GM12878 (cell line): ENCODE results near the gene CHRDL2. TPM values are rescaled to one million over a fixed set of nuclear protein-coding genes. Genes with fewer than 3 reads are reported as not detected.

Experiments
- ATAC-seq: fragments of 200-7000 bp; cut with Tn5 transposase; 3 replicates; pipeline ENCODE4 v1.9.1; 2020; ENCODE audit warnings: mild to moderate bottlenecking, moderate library complexity
- BruUV-seq: library from RNA; stranded (reverse); fragments of 400-500 nt; replicated peaks from 2 replicates; lab custom pipeline; 2021; lab: Mats Ljungman, UMichigan
- CTCF ChIA-PET: fragments of 300-600 bp; sonication (Branson Sonifier 250); formaldehyde crosslinking; extraction: SDS; loops from one replicate; lab custom pipeline; 2021; ENCODE audit warnings: inconsistent platforms; lab: Yijun Ruan, JAX
- POLR2A ChIA-PET: fragments of 350-600 bp; formaldehyde crosslinking; extraction: SDS; loops from one replicate; lab custom pipeline; 2021; ENCODE audit warnings: inconsistent platforms; lab: Charles Lee
- RAD21 ChIA-PET: fragments of 300-600 bp; sonication (Branson Sonifier 250); formaldehyde crosslinking; loops from one replicate; lab custom pipeline; 2023; ENCODE audit warnings: antibody characterized with exemption; ENCODE audit not compliant: unreplicated experiment; lab: Charles Lee
- SMC1A ChIA-PET: fragments of 300-600 bp; sonication (Branson Sonifier 250); formaldehyde crosslinking; loops from one replicate; lab custom pipeline; 2023; ENCODE audit not compliant: unreplicated experiment, uncharacterized antibody; lab: Charles Lee
- DNase-seq: peaks from one replicate; pipeline ENCODE4 v3.0.0-alpha.2; 2011; ENCODE audit warnings: low read depth, low spot score
- FAIRE-seq: peaks from 3 replicates; lab custom pipeline; 2011; peaks lifted over from hg19 to GRCh38; lab: Jason Lieb, UNC
- H2AFZ ChIP-seq: 2 replicates; pipeline ENCODE4 v1.6.0; 2011; ENCODE audit warnings: low read depth, low read length, control low read depth; ENCODE audit not compliant: control insufficient read depth
- H3K27ac ChIP-seq: 2 replicates; pipeline ENCODE4 v1.5.1; 2011; ENCODE audit warnings: control low read depth; ENCODE audit not compliant: control insufficient read depth, insufficient read depth
- H3K27me3 ChIP-seq, 2 experiments: replicated peaks in 1 of 2; 2 replicates each; pipeline versions ENCODE4 v1.6.0 to v1.6.1; 2011; ENCODE audit warnings: low read length in 1 of 2; ENCODE audit not compliant: control insufficient read depth in 2 of 2, insufficient read depth in 2 of 2
- H3K36me3 ChIP-seq, 2 experiments: 2 replicates each; pipeline ENCODE4 v1.5.1; 2011; ENCODE audit warnings: low read length in 1 of 2; ENCODE audit not compliant: control insufficient read depth in 2 of 2, insufficient read depth in 2 of 2
- H3K4me1 ChIP-seq: 2 replicates; pipeline ENCODE4 v1.6.1; 2011; ENCODE audit warnings: mild to moderate bottlenecking, low read length, moderate library complexity, mixed read lengths; ENCODE audit not compliant: control insufficient read depth, insufficient read depth
- H3K4me2 ChIP-seq: 2 replicates; pipeline ENCODE4 v1.6.0; 2011; ENCODE audit warnings: control low read depth; ENCODE audit not compliant: control insufficient read depth, insufficient read depth
- H3K4me3 ChIP-seq: fragments of 200-600 bp; sonication (generic); 2 replicates; pipeline ENCODE4 v1.5.1; 2016
- H3K79me2 ChIP-seq: 2 replicates; pipeline ENCODE4 v1.6.0; 2011; ENCODE audit warnings: low read length; ENCODE audit not compliant: control insufficient read depth, insufficient read depth
- H3K9ac ChIP-seq: 2 replicates; pipeline ENCODE4 v1.8.0; 2011; ENCODE audit warnings: low read length, control low read depth, mixed read lengths; ENCODE audit not compliant: control insufficient read depth, insufficient read depth
- H3K9me3 ChIP-seq: replicated peaks from 3 replicates; pipeline ENCODE4 v1.5.1; 2011; ENCODE audit warnings: mild to moderate bottlenecking, low read length; ENCODE audit not compliant: control insufficient read depth, insufficient read depth
- H4K20me1 ChIP-seq: 2 replicates; pipeline ENCODE4 v1.6.0; 2011; ENCODE audit not compliant: control insufficient read depth, insufficient read depth
- BCLAF1 ChIP-seq: fragments of 450-650 bp; IDR thresholded peaks from 2 replicates; pipeline ENCODE4 v1.6.1; 2017; ENCODE audit warnings: antibody characterized with exemption, mild to moderate bottlenecking, moderate library complexity
- CHD2 ChIP-seq: IDR thresholded peaks from 2 replicates; pipeline ENCODE4 v1.6.1; 2011; ENCODE audit warnings: low read depth, low read length, improper control_type of control experiment, borderline replicate concordance
- CHD4 ChIP-seq: fragments of 200-600 bp; sonication (generic); IDR thresholded peaks from 2 replicates; pipeline ENCODE4 v1.6.1; 2016; ENCODE audit warnings: mild to moderate bottlenecking
- IKZF2 ChIP-seq, 2 experiments: fragments of 450-650 bp; IDR thresholded peaks; 2 replicates each; pipeline ENCODE4 v1.6.1; 2017; ENCODE audit warnings: mild to moderate bottlenecking in 2 of 2, moderate library complexity in 2 of 2
- NFYA ChIP-seq: IDR thresholded peaks from 2 replicates; pipeline ENCODE4 v1.6.1; 2011; ENCODE audit warnings: low read depth, mild to moderate bottlenecking, low read length, improper control_type of control experiment, borderline replicate concordance
- NRF1 ChIP-seq: conservative IDR thresholded peaks from 2 replicates; pipeline ENCODE4 v1.6.1; 2011; ENCODE audit warnings: mild to moderate bottlenecking, low read depth, low read length, improper control_type of control experiment
- PAX5 ChIP-seq: IDR thresholded peaks from 2 replicates; pipeline ENCODE4 v1.6.1; 2011; ENCODE audit warnings: low read depth, low read length, borderline replicate concordance
- POU2F2 ChIP-seq: IDR thresholded peaks from 3 replicates; pipeline ENCODE4 v1.6.1; 2011; ENCODE audit warnings: low read depth, mild to moderate bottlenecking, low read length, borderline replicate concordance
- RB1 ChIP-seq: fragments of 450-650 bp; formaldehyde crosslinking; IDR thresholded peaks from 2 replicates; pipeline ENCODE4 v1.6.1; 2017; ENCODE audit warnings: mild to moderate bottlenecking, borderline replicate concordance
- SREBF1 ChIP-seq: IDR thresholded peaks from 2 replicates; pipeline ENCODE4 v1.6.1; 2012; ENCODE audit warnings: mild to moderate bottlenecking, low read length
- TBL1XR1 ChIP-seq: IDR thresholded peaks from 2 replicates; pipeline ENCODE4 v1.6.1; 2012; ENCODE audit warnings: low read depth, low read length, improper control_type of control experiment
- TCF7 ChIP-seq: IDR thresholded peaks from 2 replicates; pipeline ENCODE4 v1.6.1; 2014; ENCODE audit warnings: antibody characterized with exemption, borderline replicate concordance
- ZNF207 ChIP-seq: fragments of 450-650 bp; IDR thresholded peaks from 2 replicates; pipeline ENCODE4 v1.6.1; 2014; ENCODE audit warnings: antibody characterized with exemption, mild to moderate bottlenecking, borderline replicate concordance
- ZNF24 ChIP-seq: fragments of 450-650 bp; IDR thresholded peaks from 2 replicates; pipeline ENCODE4 v1.6.1; 2017; ENCODE audit warnings: antibody characterized with exemption, mild to moderate bottlenecking
- WGBS: methylation state at CpG from one replicate; pipeline ENCODE4 v1.1.6; 2016; ENCODE audit warnings: low lambda C conversion rate; ENCODE audit not compliant: insufficient replicate concordance, insufficient coverage; ENCODE audit errors: missing lambda C conversion rate; 5-methylcytosine and 5-hydroxymethylcytosine counted together
- in situ Hi-C: fragments of 300-500 bp; cut with MboI; formaldehyde crosslinking; loops from 9 replicates; pipeline ENCODE4 v1.14.3; 2018; ENCODE audit warnings: mixed read lengths
- intact Hi-C: fragments of 100-400 bp; cut with micrococcal nuclease; formaldehyde crosslinking; loops from one replicate; pipeline ENCODE4 v1.14.2; 2022; ENCODE audit not compliant: unreplicated experiment
- polyA plus RNA-seq, 11 experiments: library from polyadenylated mRNA; depleted of rRNA in 4 of 11; unstranded in 6 of 11; stranded (reverse) in 5 of 11; fragments of >200 nt; fragmentation: Nextera tagmentation in 4 of 11; fragmentation: Illumina TruSeq in 1 of 11; extraction: Ambion mirVana in 4 of 11; extraction: Trizol in 1 of 11; gene quantifications; 1 replicate in 1 of 11; 2 replicates in 10 of 11; pipeline versions ENCODE4 v1.2.1 to v1.2.3, GENCODE V29; 2011 to 2016; ENCODE audit warnings: inconsistent platforms in 2 of 11, missing spikeins in 2 of 11, low read depth in 1 of 11
- total RNA-seq, 4 experiments: library from RNA; depleted of rRNA in 3 of 4; stranded (reverse); fragments of >200 nt in 3 of 4; fragmentation: Illumina TruSeq in 1 of 4; extraction: Trizol in 1 of 4; gene quantifications; 2 replicates each; pipeline versions ENCODE4 v1.2.1 to v1.2.3, GENCODE V29; 2013 to 2021

The CHRDL2 gene
- total and polyA plus RNA-seq, 10 of the 15 experiments (the other 5 are each of a cell fraction or from before 2014, with no cell fraction given): not detected

GRCh38 chr11:74749127-74749964, 18.1 kb upstream of the CHRDL2 start (continued):
- TF ChIP-seq TCF7 (no peak), NRF1 (no peak), PAX5 (no peak), ZNF24 (no peak), ZNF207 (no peak), TBL1XR1 (no peak), IKZF2 (IDR thresholded peaks at IDR 0.05) (peak; percentile 29 to 34; a peak in 1 of 4 replicates), RB1 (no peak), SREBF1 (no peak)
- TF ChIP-seq, all 136 proteins: peak for 32

GRCh38 chr11:74748211-74749126, 17.2 kb upstream of the CHRDL2 start, which contains the start of gene RNF169:
RNF169 (plus strand) TSS chr11:74748849; CDS start chr11:74748881, 32 bp downstream.
- ChIA-PET RAD21 (no interaction called here), SMC1A (interaction anchor here (0.7 to 1.6 kb wide), 4 partner anchors 9 to 256 kb away, joined by 3 to 4 read pairs (median 3); no protein-coding TSS in a partner anchor), POLR2A (interaction anchor here (0.6 to 1.6 kb wide), 6 partner anchors 25 to 789 kb away, joined by 3 to 5 read pairs (median 5); no protein-coding TSS in a partner anchor), CTCF (interaction anchor here (0.6 to 1.5 kb wide), 6 partner anchors 9 to 510 kb away, joined by 3 to 19 read pairs (median 4); no protein-coding TSS in a partner anchor)
- peak within 1 kb of the TSS; percentile 80 for H3K4me2 ChIP-seq
- in situ Hi-C loops (no loop called here), intact Hi-C loops (no loop called here)
- no peaks in the 10 kb centered on the region for H3K9me3 ChIP-seq
- H3K4me1 ChIP-seq: peaks cover 10% of the 10 kb centered on the region
- peak within 1 kb of the TSS; percentile 72 for H3K4me3 ChIP-seq
- no peaks in the 10 kb centered on the region for H3K36me3 ChIP-seq
- peaks cover 33% of the 10 kb centered on the region for H3K79me2 ChIP-seq
- peak within 1 kb of the TSS; percentile 72 for H3K27ac ChIP-seq
- H3K9ac ChIP-seq: peak within 1 kb of the TSS; percentile 78
- peak within 1 kb of the TSS; percentile 80 for H2AFZ ChIP-seq
- DNase-seq: peak; percentile 90
- H3K27me3 ChIP-seq: peaks cover 0 to 2% of the 10 kb centered on the region in 2 experiments; a peak in 1 of 4 replicates
- BruUV-seq: TSS peak; percentile 89
- 2% methylated on average over 47 of the region's 47 CpGs for WGBS
- ATAC-seq: peak; percentile 99
- peak; percentile 80 for FAIRE-seq
- H4K20me1 ChIP-seq: no peaks in the 10 kb centered on the region
- TF ChIP-seq BCLAF1 (no peak), CHD2 (no peak), POU2F2 (peak; percentile 100), CHD4 (no peak), NFYA (no peak)
